OCI-LY7 (cell line): Measurements from ENCODE around the gene PCGF5. TPM values are rescaled to one million over a fixed set of nuclear protein-coding genes. Genes with fewer than 3 reads are reported as not detected.

Experiments used
- BruUV-seq: library from RNA; stranded (reverse); fragments of 400-500 nt; replicated peaks from 2 replicates; lab custom pipeline; 2021; lab: Mats Ljungman, UMichigan
- CTCF ChIA-PET: fragments of 300-600 bp; sonication (Branson Sonifier 250); formaldehyde crosslinking; loops from one replicate; lab custom pipeline; 2022; ENCODE audit warnings: antibody characterized with exemption; ENCODE audit not compliant: unreplicated experiment; lab: Charles Lee
- POLR2A ChIA-PET: fragments of 300-600 bp; sonication (Branson Sonifier 250); formaldehyde crosslinking; loops from one replicate; lab custom pipeline; 2022; ENCODE audit warnings: antibody characterized with exemption; lab: Charles Lee
- DNase-seq: peaks from one replicate; pipeline ENCODE4 v3.0.0-alpha.2; 2015; ENCODE audit warnings: low spot score
- H2AFZ ChIP-seq: fragments of 200-600 bp; sonication (generic), shearing (Covaris generic); 2 replicates; pipeline ENCODE4 v1.6.1; 2014; ENCODE audit warnings: mild to moderate bottlenecking, antibody characterized with exemption, low read length, moderate library complexity
- H3K27ac ChIP-seq: fragments of 200-600 bp; sonication (generic); 2 replicates; pipeline ENCODE4 v1.5.1; 2014; ENCODE audit warnings: mixed run types, low read depth, mild to moderate bottlenecking, moderate library complexity, low read length, inconsistent platforms; ENCODE audit not compliant: poor library complexity, severe bottlenecking
- H3K36me3 ChIP-seq: fragments of 200-600 bp; sonication (generic); 2 replicates; pipeline ENCODE4 v1.6.1; 2014; ENCODE audit warnings: mild to moderate bottlenecking, antibody characterized with exemption, low read length, moderate library complexity, mixed read lengths; ENCODE audit not compliant: insufficient read depth
- H3K4me1 ChIP-seq: fragments of 200-600 bp; sonication (generic); 2 replicates; pipeline ENCODE4 v1.5.1; 2014; ENCODE audit warnings: mild to moderate bottlenecking, low read length; ENCODE audit not compliant: insufficient read depth, poor library complexity, severe bottlenecking
- H3K4me2 ChIP-seq: fragments of 200-600 bp; sonication (generic); 2 replicates; pipeline ENCODE4 v1.6.1; 2014; ENCODE audit warnings: mild to moderate bottlenecking, low read length
- H3K4me3 ChIP-seq: fragments of 200-600 bp; sonication (generic); 2 replicates; pipeline ENCODE4 v1.5.1; 2014; ENCODE audit warnings: mild to moderate bottlenecking, low read depth, low read length; ENCODE audit not compliant: poor library complexity, severe bottlenecking
- H3K79me2 ChIP-seq: fragments of 200-600 bp; sonication (generic); 2 replicates; pipeline ENCODE4 v1.6.1; 2016; ENCODE audit warnings: low read depth, mild to moderate bottlenecking, low read length, moderate library complexity, mixed read lengths; ENCODE audit not compliant: insufficient read depth
- H3K9me2 ChIP-seq: fragments of 200-600 bp; sonication (generic); 2 replicates; pipeline ENCODE4 v1.6.1; 2016; ENCODE audit warnings: mild to moderate bottlenecking, low read length, mixed read lengths; ENCODE audit not compliant: insufficient read depth
- H3K9me3 ChIP-seq: fragments of 200-600 bp; sonication (generic); 2 replicates; pipeline ENCODE4 v1.6.1; 2014; ENCODE audit warnings: mild to moderate bottlenecking, mixed run types, low read length, mixed read lengths
- H4K20me1 ChIP-seq: fragments of 200-600 bp; sonication (generic); 2 replicates; pipeline ENCODE4 v1.6.1; 2014; ENCODE audit warnings: mild to moderate bottlenecking, antibody characterized with exemption, low read length, moderate library complexity, mixed read lengths; ENCODE audit not compliant: insufficient read depth
- CTCF ChIP-seq: fragments of 200-600 bp; sonication (generic); conservative IDR thresholded peaks from 2 replicates; pipeline ENCODE4 v1.5.1; 2014; ENCODE audit warnings: mild to moderate bottlenecking, antibody characterized with exemption, low read length, moderate library complexity, mixed read lengths
- EZH2phosphoT487 ChIP-seq: fragments of 200-600 bp; sonication (generic); IDR thresholded peaks from 2 replicates; pipeline ENCODE4 v1.6.1; 2018; ENCODE audit warnings: low read depth, borderline replicate concordance, mild to moderate bottlenecking, mixed run types, antibody characterized with exemption, low read length, moderate library complexity, mixed read lengths
- intact Hi-C: fragments of 100-400 bp; cut with micrococcal nuclease; formaldehyde crosslinking; loops from one replicate; pipeline ENCODE4 v1.10.0; 2022; ENCODE audit not compliant: unreplicated experiment
- total RNA-seq, 2 experiments: library from RNA; depleted of rRNA in 1 of 2; stranded (reverse); fragments of >200 nt in 1 of 2; shearing (Covaris generic) in 1 of 2; gene quantifications; 2 replicates each; pipeline ENCODE4 v1.2.3, GENCODE V29; 2014 to 2022

Gene PCGF5
- total RNA-seq, 2 experiments from 2014 or later: 25.1 to 40.9 TPM

GRCh38 chr10:91294134-91294906 lies 73.9 kb downstream of the PCGF5 start:
- BruUV-seq: no TSS peak
- Histone ChIP-seq H3K4me2 (no peak overlapping the region), H3K79me2 (no peaks in the 10 kb centered on the region), H3K9me3 (no peaks in the 10 kb centered on the region), H4K20me1 (no peaks in the 10 kb centered on the region), H3K9me2 (no peaks in the 10 kb centered on the region), H3K36me3 (no peaks in the 10 kb centered on the region), H2AFZ (no peak overlapping the region), H3K4me1 (no peaks in the 10 kb centered on the region), H3K27ac (no peak overlapping the region), H3K4me3 (no peak overlapping the region)
- ChIA-PET CTCF (no interaction called here), POLR2A (interaction anchor here (0.9 kb wide), 1 partner anchor 10 kb away, joined by 5 read pairs; no protein-coding TSS in a partner anchor)
- intact Hi-C loops: no loop called here
- TF ChIP-seq CTCF (no peak), EZH2phosphoT487 (no peak)
- DNase-seq: no peak

- TF ChIP-seq CTCF (no peak), EZH2phosphoT487 (no peak)
Observed at GRCh38 chr10:91295346-91295745, 74.9 kb downstream of the PCGF5 start.

GRCh38 chr10:91296471-91296870 lies 76.0 kb downstream of the PCGF5 start:
- ChIA-PET POLR2A (interaction anchor here (0.7 to 0.8 kb wide), 2 partner anchors 25 to 45 kb away, joined by 3 to 8 read pairs; no protein-coding TSS in a partner anchor), CTCF (interaction anchor here (0.6 kb wide), 1 partner anchor 464 kb away, joined by 3 read pairs; no protein-coding TSS in a partner anchor)
- Histone ChIP-seq H3K4me1 (no peaks in the 10 kb centered on the region), H3K4me2 (no peak overlapping the region), H3K79me2 (no peaks in the 10 kb centered on the region), H3K9me3 (no peaks in the 10 kb centered on the region), H3K4me3 (no peak overlapping the region), H4K20me1 (no peaks in the 10 kb centered on the region), H3K9me2 (no peaks in the 10 kb centered on the region), H3K27ac (no peak overlapping the region), H3K36me3 (no peaks in the 10 kb centered on the region), H2AFZ (no peak overlapping the region)
- peak; percentile 18 for DNase-seq
- TF ChIP-seq EZH2phosphoT487 (no peak), CTCF (peak; percentile 48; the same call in 1 of the 2 replicates)
- BruUV-seq: no TSS peak
- intact Hi-C loops: loop anchor here (5.0 kb wide), 2 partner anchors 116 to 341 kb away; partner anchors contain the start of gene HECTD2

More at GRCh38 chr10:91295346-91295745, 74.9 kb downstream of the PCGF5 start:
- no peak overlapping the region for H2AFZ ChIP-seq
- intact Hi-C loops: loop anchor here (5.0 kb wide), 2 partner anchors 117 to 342 kb away; partner anchors contain the start of gene HECTD2
- no peaks in the 10 kb centered on the region for H3K9me2 ChIP-seq
- H3K9me3 ChIP-seq: no peaks in the 10 kb centered on the region
- no peaks in the 10 kb centered on the region for H4K20me1 ChIP-seq
- CTCF ChIA-PET: no interaction called here
- no peak overlapping the region for H3K4me2 ChIP-seq
- no peaks in the 10 kb centered on the region for H3K36me3 ChIP-seq
- DNase-seq: no peak
- no peak overlapping the region for H3K27ac ChIP-seq
- no peak overlapping the region for H3K4me3 ChIP-seq
- BruUV-seq: no TSS peak
- H3K79me2 ChIP-seq: no peaks in the 10 kb centered on the region
- POLR2A ChIA-PET: interaction anchor here (0.6 kb wide), 1 partner anchor 383 kb away, joined by 9 read pairs; no protein-coding TSS in a partner anchor
- H3K4me1 ChIP-seq: no peaks in the 10 kb centered on the region
